ENCODE data around the gene CLDN25.
"Not testable (repeated sequence)": the region's sequence is repeated elsewhere in the genome, so short reads cannot be mapped to it uniquely, and the experiment has no call there.

Gene CLDN25

DNA sequence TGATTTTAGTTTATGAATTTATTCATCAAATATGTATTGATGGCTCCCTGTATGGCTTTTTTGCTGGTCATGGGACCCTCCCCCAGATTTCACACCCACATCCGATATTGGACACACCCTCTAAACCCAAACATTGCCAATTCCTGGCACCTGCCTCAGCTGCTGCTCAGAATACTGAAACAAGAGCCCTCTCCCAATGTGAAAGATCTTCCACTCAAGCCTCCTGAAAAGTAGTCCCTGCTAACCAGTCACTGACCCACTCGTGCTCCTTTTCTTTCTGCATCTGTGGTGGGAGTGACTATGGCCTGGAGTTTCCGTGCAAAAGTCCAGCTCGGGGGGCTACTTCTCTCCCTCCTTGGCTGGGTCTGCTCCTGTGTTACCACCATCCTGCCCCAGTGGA, at the start of gene CLDN25:
TSS of gene CLDN25 (plus strand) at position 301 of the 400 bp plus-strand sequence. CDS start at position 301, 0 bp downstream.
- no peak for DNase-seq

DNA sequence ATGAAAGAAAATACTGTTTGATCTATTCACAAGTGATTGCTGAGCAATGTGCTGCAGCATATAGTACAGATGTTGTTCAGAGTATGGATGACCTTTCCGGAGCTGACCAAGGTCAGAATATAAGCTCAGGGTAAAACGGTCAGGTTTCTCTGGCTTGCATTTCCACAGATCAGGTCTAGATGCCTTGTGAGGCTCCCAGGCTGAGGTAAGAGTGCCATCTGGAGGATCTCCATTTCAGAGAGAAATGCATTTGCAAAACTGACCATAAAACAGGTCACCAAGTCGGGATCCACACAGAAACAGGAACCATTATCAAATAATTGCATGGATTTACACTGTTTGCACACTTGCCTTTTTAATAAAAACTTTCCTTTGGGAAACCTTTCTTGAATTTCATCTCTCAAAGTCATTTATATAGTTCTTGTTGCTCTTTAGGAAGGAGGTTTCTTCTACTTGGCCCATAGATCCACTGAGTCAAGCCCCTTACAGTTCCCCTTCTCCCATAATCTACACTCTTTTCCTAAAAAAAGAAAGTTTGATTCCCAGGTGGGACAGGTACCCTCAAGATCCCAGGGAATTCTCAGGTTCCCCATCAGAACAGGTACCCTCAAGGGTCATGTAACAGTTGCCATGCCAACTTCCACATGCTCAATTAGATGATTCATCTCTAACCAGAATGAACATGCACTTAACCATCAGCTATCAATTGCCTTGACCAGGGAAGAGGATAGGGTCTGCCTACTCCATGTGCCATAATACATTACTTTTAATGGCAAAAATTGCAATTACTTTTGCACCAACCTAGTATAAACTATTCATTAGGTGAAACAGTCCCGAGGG, 48.5 kb upstream of the CLDN25 start:
- DNase-seq, result no peak

DNA sequence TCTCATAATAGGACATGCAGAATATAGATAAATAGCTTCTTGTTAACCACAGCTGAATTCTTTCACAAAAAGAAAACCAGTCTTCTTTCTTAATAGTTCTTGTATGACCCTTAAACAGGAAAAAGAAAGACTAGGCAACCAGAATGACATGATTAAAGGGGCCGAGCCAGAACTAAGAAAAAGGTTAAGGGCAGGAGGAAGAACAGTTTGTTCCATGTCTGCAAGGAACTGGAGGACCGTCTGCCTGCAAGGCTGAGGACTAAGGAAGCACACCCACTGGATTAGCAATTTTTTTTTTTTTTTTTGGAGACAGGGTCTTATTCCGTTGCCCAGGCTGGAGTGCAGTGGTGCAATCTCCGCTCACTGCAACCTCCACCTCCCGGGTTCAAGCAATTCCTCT, 47.5 kb upstream of the CLDN25 start:
- no peak for DNase-seq

DNA sequence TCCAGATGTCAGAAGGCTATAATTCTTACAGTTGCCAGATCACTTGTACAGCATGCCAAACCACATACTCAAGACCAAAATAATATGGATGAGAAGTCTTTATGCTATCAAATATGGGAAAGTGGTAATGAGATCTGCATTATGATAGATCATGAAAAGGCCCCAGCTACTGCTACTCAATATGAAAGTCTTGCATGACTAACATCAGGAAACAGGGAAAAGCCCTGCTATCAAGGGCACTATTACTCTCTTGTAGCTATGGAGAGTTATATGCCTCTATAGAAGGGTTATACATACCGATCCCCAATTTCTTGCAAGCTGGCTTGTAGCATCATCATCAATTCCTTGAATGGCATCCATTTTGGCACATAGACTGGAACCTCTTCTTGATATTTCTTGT, 43.3 kb upstream of the CLDN25 start:
- DNase-seq, result no peak

DNA sequence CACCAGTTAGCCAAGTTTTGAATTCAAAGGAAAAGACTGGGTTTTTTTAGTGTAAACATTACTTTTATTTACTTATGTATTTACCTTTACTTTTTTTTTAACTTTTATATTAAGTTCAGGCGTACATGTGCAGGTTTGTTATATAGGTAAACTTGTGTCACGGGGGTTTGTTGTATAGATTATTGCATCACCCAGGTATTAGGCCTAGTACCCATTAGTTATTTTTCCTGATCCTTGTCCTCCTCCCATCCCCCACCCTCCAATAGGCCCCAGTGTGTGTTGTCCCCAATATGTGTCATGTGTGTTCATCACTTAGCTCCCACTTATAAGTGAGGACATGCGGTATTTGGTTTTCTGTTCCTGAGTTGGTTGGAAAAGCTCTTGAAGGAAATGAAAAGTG, 26.7 kb upstream of the CLDN25 start:
- no peak for DNase-seq

DNA sequence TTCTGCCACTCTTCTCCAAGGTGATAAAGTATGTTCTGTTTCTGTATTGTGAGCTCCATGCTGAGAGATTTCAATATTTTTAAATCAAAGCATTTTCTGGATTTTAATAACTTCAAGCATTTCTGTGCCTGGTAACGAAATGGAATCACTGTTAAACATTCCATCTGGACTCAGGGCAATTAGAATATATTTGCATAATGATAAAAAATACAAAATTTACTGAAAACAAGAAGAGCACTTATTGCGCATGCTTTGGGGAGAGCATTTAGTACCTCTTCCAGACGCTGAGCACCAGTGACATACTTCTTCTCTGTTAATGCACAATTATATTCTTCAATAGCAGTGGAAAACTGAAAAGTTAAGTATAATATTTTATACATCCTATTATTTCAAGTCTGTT, 19.4 kb upstream of the CLDN25 start:
- no peak for DNase-seq

DNA sequence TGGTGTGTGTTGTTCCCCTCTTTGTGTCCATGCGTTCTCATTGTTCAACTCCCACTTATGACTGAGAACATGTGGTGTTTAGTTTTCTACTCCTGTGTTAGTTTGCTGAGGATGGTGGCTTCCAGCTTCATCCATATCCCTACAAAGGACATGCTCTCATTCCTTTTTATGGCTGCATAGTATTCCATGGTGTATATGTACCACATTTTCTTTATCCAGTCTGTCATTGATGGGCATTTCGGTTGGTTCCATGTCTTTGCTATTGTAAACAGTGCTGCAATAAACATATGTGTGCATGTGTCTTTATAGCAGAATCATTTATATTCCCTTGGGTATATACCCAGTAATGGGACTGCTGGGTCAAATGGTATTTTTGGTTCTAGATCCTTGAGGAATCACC, 16.6 kb upstream of the CLDN25 start:
- not testable (repeated sequence) for DNase-seq

DNA sequence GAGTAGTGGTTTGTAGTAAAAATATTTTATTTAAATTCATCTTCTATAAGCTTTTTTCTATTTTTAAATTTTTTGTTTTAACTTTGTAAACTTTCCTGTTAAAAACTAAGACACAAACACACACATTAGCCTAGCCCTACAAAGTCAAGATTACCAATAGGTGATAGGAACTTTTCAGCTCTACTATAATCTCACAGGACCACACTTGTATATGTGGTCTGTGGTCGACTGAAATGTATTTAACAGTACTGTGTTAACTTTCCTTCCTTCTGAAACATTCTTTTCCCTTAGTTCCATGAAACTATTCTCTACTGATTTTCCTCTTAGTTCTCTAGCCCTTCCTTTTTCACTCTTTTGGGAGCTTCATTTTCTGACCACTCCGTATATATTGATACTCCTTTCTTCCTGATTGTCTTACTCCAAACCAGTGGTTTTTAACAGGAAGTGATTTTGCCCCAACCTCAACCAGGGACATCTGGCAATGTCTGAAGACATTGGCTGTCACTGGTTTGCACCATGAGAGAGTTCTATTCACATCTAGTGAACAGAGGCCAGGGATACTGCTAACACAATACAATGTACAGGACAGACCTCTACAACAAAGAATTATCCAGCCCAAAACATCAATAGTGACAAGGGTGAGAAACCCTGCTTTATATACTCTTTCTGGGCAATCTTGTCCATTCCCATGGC, 14.9 kb upstream of the CLDN25 start:
- no peak for DNase-seq

DNA sequence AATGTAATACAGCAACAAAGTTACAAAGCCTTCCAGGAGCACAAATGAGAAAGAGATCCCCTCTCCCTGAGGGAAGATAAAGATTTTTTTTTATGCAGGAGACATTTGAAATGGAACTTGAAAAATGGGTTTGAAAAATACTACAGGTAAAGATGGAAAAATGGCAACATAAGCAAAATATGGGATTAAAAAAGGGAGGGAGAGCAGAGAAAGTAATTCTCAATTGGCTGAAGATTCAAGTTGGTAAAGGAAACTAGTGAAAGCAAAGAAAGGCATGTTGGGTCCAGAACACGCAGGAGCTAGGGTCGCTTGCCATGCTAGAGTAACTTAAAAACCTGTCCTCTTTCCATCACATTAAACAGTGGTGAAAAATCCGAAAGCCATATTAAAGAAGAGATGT, 7.6 kb upstream of the CLDN25 start:
- no peak for DNase-seq

DNA sequence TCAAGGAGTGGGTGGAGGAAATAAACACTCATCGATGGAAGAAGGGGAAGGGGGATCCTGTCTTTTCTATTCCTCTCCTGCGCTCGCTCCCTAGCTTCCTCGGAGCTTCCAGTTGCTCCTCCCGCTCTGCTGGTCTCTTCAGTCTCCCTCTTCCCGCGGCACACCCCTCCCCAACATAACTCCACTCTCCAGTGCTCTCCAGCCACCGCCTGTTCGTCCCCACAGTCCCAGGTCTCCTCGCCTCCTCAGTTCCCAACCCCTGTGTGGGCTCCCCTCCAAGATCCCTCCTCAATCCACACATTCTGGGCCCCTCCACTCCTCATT, 6.5 kb upstream of the CLDN25 start:
- DNase-seq, result no peak

DNA sequence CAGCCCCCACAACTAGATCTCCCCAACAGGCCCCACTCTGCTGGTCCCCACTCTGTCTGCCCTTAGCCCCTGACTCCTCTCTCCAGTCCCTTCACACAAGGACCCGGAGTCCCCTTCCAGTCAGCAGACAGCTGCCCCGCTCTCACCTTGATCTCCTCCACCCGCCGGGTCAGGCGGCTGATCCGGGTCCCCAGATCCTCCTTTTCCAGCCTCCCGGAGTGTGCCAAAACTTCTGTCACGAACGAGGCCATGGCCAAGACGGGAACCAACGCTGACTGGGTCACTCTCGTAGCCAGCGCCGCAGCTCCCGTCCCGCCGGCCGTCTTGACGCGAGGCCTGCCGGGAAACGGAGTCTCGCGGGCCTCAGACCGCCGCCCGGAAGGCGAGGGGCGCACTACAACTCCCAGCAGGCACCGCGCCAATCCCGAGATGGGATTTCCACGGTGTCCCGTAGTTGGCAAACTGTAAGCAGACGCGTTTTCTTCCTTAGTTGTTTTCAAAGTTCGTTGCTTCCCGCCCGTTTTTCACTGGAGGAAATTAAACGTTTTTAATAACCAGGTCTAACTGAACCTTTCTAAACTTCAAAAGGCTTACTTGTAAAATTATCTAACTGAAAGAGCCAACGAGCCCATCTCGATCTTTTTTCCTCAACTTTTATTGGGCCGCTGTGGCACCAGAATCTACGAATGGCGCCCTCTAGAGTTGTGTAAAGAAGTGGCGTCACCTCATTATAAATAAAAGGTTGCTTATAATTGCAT, 6.0 kb upstream of the CLDN25 start, which contains the start of gene ZW10:
TSS of gene ZW10 (minus strand) at position 277 of the 758 bp plus-strand sequence. CDS start at position 251, 26 bp downstream.
- peak; percentile 90 for DNase-seq

DNA sequence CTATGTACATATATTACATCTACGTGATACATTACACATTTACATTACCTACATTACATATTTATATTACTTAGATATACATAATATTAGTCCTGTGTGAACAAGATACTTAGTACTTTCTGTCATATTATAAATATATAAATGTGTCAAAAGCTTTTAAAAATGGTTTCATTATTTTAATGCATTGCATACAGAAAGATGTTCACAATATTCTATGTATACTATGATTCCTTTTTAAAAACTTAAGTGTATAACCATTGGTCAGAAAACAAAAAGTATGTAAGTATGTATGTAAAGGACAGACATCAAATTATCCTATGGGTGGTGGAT, 5.5 kb upstream of the CLDN25 start:
- no peak for DNase-seq

DNA sequence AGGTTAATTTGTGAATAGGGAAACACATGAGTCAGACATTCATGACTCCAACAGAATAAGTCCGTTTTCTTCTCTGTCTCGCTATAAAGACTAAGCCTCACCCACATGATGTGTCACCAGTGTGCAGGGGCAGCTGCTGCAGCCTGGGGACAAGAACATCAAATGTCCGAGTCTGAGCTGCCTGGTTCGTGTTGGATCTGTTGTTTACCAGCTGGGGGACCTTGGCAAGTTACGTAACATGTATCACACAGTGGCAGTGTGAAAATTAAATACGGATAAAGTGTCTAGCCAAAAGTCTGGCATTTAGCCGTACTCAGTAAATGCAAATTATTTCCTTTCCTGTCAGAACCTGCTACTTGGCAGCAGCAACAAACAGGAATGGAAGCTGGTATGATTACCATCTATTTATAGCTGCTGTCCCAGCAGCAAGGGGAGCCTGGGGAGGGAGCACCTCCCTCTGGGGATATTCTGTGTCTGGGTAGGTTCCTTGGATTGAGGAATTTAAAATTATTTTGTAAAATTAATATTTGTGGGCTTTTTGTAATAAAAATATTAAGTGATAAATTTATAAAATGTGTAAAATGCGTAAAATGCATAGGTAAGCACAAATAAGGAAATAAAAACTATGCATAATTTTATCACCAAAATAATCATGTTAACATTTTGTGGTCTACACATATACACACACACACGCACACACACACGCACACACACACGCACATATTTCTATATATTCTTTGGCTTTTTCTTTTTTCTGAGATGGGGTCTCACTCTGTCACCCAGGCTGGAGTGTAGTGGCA, 1.3 kb upstream of the CLDN25 start:
- DNase-seq, result no peak

DNA sequence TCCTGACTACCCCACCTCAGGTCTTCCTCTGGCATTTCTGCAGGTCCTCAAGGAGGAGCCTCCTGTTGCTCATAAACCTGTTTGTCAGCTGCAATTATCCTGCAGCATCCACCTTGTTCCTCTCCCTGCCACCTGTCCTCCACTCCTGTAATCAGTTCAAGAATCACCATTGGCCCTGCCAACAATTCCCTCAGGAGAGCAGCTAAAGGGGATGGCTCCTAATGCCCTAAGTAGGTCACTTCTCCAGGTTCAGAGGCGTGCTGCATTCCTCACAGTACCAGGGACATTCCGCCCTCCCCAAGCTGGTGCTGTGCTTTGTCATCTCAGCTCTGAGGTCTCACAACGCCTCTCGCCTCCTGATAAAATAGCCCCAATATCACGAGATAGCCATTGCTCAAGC, 2.1 kb downstream of the CLDN25 start:
- DNase-seq, result no peak

DNA sequence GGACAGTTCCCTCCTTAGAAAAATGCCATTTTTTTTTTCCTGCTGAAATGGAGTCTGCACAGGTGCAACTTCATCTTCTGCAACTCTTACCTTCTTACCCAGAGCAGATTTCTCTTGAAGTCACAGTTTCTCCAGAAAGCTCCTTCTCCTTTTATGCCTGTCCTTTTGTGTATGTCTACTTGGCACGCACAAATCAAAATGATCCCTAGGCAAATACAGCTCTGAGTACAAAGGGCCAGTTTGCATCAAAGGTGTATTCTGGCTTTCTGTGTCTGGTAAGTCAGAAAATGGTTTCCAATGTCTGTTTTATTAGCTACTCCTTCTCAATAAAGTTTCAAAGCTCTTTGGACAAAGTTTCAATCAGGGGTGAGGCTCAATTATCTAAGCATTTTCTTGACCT, 2.5 kb downstream of the CLDN25 start:
- no peak for DNase-seq

DNA sequence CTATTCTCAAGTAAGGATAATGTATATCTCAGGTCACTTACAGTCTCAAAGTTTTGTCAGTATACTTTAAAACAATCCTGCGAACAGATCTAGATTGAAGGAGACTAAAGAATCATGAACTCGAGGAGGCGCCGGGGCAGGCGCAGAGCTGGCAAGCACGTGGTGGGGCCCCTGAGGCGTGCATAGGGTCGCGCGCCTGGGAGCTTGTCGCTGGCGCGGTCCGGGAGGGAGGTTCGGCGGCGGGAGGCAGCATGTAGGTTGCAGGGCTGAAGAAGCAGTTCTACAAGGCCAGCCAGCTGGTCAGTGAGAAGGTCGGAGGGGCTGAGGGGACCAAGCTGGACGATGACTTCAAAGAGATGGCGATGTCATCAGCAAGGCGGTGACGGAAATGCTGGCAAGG, 9.4 kb downstream of the CLDN25 start:
- not testable (repeated sequence) for DNase-seq

DNA sequence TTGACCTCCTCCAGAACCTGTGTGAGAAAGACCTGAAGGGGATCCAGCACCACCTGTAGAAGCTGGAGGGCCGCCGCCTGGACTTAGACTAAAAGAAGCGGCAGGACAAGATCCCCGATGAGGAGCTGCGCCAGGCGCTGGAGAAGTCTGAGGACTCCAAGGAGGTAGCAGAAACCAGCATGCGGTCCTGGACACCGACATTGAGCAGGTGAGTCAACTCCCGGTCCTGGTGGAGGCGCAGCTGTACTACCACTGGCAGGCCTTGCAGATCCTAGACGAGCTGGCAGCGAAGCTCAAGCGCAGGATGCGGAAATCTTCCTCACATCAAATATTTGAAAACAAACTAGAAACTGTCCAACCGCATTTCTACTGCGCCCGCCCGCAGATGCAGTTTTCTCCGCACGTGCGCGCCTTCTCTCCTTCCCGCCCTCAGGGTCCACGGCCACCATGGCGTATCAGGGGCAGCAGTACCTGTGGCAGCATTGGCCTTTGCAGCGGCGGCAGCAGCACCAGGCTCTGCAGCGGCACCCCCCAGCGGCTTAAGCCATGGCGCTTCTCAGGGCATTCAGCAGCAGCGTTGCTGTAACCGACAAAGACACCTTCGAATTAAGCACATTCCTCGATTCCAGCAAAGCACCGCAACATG, 10.2 kb downstream of the CLDN25 start:
- DNase-seq, result no peak

DNA sequence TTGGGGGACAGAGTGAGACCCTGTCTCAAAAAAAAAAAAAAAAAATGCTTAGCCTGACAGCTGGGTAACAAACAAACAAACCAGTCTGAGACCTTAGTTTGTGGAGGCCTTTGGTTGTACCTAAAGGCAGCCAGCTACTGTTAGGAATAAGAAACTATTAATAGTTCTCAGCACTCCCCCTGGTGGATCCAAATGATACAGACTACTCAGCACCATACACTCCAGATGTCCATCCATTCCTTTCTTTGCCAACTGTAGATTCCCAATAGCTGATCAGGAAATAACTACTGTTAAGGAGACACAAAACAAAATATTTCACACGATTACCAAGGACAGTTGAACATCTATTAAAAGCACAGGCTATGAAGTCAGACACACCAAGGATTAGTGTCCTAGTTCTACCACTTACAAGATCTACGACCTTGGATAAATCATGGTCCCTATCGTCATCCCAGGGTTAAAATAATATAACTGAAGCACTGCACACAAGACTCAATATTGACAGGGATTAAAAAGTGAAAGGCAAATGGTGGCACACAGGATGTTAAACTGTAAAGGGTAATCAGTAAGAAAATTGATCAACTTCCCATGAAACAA, 17.2 kb downstream of the CLDN25 start:
- peak; percentile 14 for DNase-seq

DNA sequence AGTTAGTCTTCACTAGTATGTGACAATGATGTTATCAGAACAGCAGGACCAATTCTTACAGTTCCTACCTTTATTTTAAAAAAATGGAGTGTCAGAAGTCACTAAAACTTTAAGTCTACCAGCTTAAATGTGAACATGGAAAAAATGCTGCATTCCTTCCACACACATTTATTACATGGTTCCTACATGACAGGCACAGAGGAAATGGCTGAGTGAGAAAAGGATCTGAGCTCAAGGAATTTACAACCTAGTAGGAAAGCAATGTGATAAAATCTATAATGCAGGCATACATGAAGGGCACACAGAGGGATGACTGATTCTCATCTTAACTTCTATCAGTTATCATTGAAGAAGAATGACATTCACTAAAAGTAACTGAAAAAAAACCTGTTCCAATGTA, 23.0 kb downstream of the CLDN25 start:
- no peak for DNase-seq

DNA sequence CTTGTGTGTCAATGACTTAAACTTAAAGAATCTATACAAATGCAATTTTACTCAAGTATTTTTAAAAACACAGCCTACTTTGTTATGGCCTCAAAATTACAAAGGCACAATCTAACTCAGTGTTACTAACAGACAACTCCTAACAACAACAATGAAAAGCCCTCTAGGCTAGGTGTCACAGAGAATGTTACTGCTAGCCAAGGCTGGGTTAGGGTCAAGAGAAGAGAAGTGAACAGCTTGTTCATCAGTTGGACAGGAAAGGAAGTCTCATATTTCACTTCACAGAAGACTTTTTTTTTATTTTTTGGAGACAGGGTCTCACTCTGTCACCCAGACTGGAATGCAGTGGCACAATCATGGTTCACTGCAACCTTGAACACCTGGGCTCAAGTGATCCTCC, 26.0 kb downstream of the CLDN25 start:
- DNase-seq, result no peak

DNA sequence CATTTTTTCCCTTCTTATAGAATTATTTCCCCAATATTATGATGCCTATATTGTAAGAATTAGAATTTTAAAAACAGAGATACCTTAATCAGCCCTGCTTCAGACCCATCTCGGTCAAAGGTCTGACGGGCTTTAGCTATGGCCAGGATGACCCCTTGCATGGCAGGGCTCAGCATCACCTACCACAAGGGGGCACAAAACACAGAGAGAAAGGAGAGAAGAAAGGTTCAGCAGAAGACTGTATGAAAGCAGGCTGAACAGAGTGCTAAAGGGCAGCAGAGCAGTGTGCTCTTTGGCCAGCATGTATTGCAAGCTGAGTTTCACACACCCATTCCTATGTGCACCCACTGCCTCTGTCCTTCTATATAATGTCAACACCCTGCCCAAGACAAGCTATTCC, 26.8 kb downstream of the CLDN25 start:
- no peak for DNase-seq

DNA sequence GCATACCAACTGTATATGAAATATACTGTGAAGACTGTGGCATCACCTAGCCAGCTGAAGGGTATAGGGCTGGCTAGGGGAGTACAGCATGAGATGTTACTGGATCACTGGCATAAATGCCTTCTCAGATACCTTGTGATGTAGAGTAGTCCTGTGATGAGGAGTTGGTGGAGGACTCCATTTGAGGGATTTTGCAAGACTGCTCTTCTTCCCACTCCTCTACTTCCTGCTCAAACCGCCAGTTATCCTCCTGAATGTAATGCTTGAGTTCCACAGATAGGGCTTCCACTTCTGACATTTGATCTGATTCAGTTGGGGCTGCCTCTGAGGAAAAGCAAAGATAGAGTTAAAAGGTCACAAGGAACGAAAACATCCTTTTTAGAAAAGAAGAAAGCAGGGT, 29.3 kb downstream of the CLDN25 start:
- no peak for DNase-seq

Measured in CD4-positive, alpha-beta T cell treated with Interleukin-4 for 4 hours (primary cell).